ENCODE data around the gene ENDOD1.

DNA sequence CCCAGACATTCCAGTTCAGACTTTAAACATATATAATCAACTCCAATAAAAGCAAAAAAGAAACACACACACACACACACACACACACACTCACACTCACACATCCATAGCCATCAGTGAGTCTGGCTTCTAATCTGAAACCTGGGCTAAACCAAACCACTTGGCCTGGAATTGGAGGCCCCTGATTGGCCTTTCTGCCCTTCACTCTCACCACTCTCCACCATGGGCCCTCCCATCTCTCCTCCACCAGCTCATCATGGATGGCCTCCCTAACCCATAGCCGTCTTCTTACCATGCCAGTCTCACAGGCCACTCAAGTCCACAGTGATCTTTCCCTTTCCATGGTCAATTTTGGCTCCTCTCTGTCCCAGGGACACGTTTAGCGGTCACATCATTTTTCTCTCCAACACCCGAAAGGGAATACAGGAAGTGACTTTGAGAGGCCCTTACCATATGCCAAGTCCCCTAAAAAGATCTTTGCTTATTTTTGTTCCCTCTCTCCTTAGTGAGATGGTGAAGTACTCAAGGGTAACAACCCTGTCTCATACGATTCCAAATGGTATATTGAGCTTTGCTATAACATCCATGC, 66.6 kb downstream of the ENDOD1 start:
- TF ChIP-seq, protein P1, sequence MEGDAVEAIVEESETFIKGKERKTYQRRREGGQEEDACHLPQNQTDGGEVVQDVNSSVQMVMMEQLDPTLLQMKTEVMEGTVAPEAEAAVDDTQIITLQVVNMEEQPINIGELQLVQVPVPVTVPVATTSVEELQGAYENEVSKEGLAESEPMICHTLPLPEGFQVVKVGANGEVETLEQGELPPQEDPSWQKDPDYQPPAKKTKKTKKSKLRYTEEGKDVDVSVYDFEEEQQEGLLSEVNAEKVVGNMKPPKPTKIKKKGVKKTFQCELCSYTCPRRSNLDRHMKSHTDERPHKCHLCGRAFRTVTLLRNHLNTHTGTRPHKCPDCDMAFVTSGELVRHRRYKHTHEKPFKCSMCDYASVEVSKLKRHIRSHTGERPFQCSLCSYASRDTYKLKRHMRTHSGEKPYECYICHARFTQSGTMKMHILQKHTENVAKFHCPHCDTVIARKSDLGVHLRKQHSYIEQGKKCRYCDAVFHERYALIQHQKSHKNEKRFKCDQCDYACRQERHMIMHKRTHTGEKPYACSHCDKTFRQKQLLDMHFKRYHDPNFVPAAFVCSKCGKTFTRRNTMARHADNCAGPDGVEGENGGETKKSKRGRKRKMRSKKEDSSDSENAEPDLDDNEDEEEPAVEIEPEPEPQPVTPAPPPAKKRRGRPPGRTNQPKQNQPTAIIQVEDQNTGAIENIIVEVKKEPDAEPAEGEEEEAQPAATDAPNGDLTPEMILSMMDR (IDR thresholded peaks at IDR 0.05) = no peak
- TF ChIP-seq POLR2AphosphoS5 (IDR thresholded peaks at IDR 0.05; ENCODE audit: low read depth, low read length) (no peak), SIN3A (IDR thresholded peaks at IDR 0.05; ENCODE audit: borderline replicate concordance, insufficient read depth, low read depth, low read length) (no peak)
- TF ChIP-seq, protein P2, sequence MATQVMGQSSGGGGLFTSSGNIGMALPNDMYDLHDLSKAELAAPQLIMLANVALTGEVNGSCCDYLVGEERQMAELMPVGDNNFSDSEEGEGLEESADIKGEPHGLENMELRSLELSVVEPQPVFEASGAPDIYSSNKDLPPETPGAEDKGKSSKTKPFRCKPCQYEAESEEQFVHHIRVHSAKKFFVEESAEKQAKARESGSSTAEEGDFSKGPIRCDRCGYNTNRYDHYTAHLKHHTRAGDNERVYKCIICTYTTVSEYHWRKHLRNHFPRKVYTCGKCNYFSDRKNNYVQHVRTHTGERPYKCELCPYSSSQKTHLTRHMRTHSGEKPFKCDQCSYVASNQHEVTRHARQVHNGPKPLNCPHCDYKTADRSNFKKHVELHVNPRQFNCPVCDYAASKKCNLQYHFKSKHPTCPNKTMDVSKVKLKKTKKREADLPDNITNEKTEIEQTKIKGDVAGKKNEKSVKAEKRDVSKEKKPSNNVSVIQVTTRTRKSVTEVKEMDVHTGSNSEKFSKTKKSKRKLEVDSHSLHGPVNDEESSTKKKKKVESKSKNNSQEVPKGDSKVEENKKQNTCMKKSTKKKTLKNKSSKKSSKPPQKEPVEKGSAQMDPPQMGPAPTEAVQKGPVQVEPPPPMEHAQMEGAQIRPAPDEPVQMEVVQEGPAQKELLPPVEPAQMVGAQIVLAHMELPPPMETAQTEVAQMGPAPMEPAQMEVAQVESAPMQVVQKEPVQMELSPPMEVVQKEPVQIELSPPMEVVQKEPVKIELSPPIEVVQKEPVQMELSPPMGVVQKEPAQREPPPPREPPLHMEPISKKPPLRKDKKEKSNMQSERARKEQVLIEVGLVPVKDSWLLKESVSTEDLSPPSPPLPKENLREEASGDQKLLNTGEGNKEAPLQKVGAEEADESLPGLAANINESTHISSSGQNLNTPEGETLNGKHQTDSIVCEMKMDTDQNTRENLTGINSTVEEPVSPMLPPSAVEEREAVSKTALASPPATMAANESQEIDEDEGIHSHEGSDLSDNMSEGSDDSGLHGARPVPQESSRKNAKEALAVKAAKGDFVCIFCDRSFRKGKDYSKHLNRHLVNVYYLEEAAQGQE (IDR thresholded peaks at IDR 0.05; ENCODE audit: insufficient read depth in 1 of 2, low read depth in 2 of 2, low read length in 1 of 2) = no peak
